Breast epithelium (tissue), 3 donors: ENCODE measurements around the gene NFATC4.

ENCODE experiments used
- POLR2A ChIP-seq: fragments of 450-650 bp; IDR thresholded peaks from one replicate; pipeline ENCODE4 v1.6.1; 2016; ENCODE audit warnings: antibody characterized with exemption, mild to moderate bottlenecking, moderate library complexity
- TF ChIP-seq, protein P1 (sequence below), 3 donors: fragments of 450-650 bp; IDR thresholded peaks; one replicate each; pipeline ENCODE4 v1.5.1; 2016 to 2017; ENCODE audit warnings: antibody characterized with exemption in 3 of 3, mild to moderate bottlenecking in 3 of 3, moderate library complexity in 3 of 3

DNA sequence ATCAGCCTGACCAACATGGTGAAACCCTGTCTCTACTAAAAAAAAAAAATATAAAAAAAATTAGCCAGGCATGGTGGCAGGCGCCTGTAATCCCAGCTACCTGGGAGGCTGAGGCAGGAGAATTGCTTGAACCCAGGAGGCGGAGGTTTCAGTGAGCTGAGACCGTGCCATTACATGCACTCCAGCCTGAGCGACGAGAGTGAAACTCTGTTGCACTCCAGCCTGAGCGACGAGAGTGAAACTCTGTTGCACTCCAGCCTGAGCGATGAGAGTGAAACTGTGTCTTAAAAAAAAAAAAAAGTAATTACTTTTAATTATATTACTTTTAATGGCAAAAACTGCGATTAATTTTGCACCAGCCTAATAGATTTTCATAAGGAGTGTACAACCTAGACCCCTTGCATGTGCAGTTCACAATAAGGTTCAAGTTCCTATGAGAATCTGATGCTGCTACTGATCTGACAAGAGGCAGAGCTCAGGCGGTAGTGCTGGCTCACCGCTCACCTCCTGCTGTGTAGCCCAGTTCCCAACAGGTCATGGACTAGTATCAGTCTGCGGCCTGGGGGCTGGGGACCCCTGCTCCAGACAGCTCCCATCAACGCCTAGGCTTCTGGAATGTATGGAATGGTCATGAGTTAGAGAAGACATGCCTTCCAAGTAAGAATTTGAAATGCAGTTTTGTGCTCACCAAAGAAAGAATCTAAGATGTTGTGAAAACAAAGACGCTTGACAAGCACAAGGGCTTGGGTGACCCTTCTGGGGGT, 46.6 kb upstream of the NFATC4 start:
- TF ChIP-seq, protein P1, sequence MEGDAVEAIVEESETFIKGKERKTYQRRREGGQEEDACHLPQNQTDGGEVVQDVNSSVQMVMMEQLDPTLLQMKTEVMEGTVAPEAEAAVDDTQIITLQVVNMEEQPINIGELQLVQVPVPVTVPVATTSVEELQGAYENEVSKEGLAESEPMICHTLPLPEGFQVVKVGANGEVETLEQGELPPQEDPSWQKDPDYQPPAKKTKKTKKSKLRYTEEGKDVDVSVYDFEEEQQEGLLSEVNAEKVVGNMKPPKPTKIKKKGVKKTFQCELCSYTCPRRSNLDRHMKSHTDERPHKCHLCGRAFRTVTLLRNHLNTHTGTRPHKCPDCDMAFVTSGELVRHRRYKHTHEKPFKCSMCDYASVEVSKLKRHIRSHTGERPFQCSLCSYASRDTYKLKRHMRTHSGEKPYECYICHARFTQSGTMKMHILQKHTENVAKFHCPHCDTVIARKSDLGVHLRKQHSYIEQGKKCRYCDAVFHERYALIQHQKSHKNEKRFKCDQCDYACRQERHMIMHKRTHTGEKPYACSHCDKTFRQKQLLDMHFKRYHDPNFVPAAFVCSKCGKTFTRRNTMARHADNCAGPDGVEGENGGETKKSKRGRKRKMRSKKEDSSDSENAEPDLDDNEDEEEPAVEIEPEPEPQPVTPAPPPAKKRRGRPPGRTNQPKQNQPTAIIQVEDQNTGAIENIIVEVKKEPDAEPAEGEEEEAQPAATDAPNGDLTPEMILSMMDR (IDR thresholded peaks at IDR 0.05): no peak
- no peak for TF ChIP-seq POLR2A
